HEK293T (cell line): ENCODE measurements around the gene USP3.

Source experiments
- CTCF ChIA-PET: fragments of 350-600 bp; formaldehyde crosslinking; extraction: SDS; loops from one replicate; lab custom pipeline; 2021; ENCODE audit warnings: antibody characterized with exemption, inconsistent platforms; lab: Yijun Ruan, JAX
- POLR2A ChIA-PET: fragments of 350-600 bp; formaldehyde crosslinking; extraction: SDS; loops from one replicate; lab custom pipeline; 2020; ENCODE audit warnings: antibody characterized with exemption, inconsistent platforms; lab: Yijun Ruan, JAX
- DNase-seq: peaks from one replicate; pipeline ENCODE4 v3.0.0; 2012; ENCODE audit warnings: mixed read lengths; ENCODE audit errors: extremely low spot score
- ARNT ChIP-seq: fragments of 450-650 bp; IDR thresholded peaks from 2 replicates; pipeline ENCODE4 v1.6.1; 2017; ENCODE audit warnings: mild to moderate bottlenecking
- BHLHE40 ChIP-seq: fragments of 450-650 bp; IDR thresholded peaks from 2 replicates; pipeline ENCODE4 v1.6.1; 2016; ENCODE audit warnings: mild to moderate bottlenecking, moderate library complexity, borderline replicate concordance
- CTBP1 ChIP-seq: fragments of 450-650 bp; IDR thresholded peaks from 2 replicates; pipeline ENCODE4 v1.6.1; 2016; ENCODE audit warnings: borderline replicate concordance
- ELF4 ChIP-seq: fragments of 450-650 bp; IDR thresholded peaks from 2 replicates; pipeline ENCODE4 v1.6.1; 2017; ENCODE audit warnings: antibody characterized with exemption
- FOXA1 ChIP-seq: fragments of 450-650 bp; IDR thresholded peaks from 2 replicates; pipeline ENCODE4 v1.6.1; 2016; ENCODE audit warnings: mild to moderate bottlenecking
- FOXK2 ChIP-seq: fragments of 450-650 bp; IDR thresholded peaks from 2 replicates; pipeline ENCODE4 v1.6.1; 2016; ENCODE audit warnings: mild to moderate bottlenecking
- FOXM1 ChIP-seq: fragments of 450-650 bp; IDR thresholded peaks from 2 replicates; pipeline ENCODE4 v1.6.1; 2017; ENCODE audit warnings: mild to moderate bottlenecking, borderline replicate concordance
- HDGF ChIP-seq: fragments of 450-650 bp; IDR thresholded peaks from 2 replicates; pipeline ENCODE4 v1.6.1; 2017; ENCODE audit warnings: antibody characterized with exemption, borderline replicate concordance
- L3MBTL2 ChIP-seq: fragments of 450-650 bp; conservative IDR thresholded peaks from 2 replicates; pipeline ENCODE4 v1.6.1; 2016; ENCODE audit warnings: mild to moderate bottlenecking
- LEF1 ChIP-seq: fragments of 450-650 bp; IDR thresholded peaks from 2 replicates; pipeline ENCODE4 v1.6.1; 2017; ENCODE audit warnings: mild to moderate bottlenecking, borderline replicate concordance
- NFRKB ChIP-seq: fragments of 450-650 bp; IDR thresholded peaks from 2 replicates; pipeline ENCODE4 v1.6.1; 2016; ENCODE audit warnings: mild to moderate bottlenecking, moderate library complexity
- SP1 ChIP-seq: fragments of 450-650 bp; IDR thresholded peaks from 2 replicates; pipeline ENCODE4 v1.6.1; 2017
- SUZ12 ChIP-seq: fragments of 450-650 bp; IDR thresholded peaks from 2 replicates; pipeline ENCODE4 v1.6.1; 2016; ENCODE audit warnings: mild to moderate bottlenecking
- TARDBP ChIP-seq: fragments of 450-650 bp; IDR thresholded peaks from 2 replicates; pipeline ENCODE4 v1.6.1; 2016
- ZNF384 ChIP-seq: fragments of 450-650 bp; IDR thresholded peaks from 2 replicates; pipeline ENCODE4 v1.6.1; 2016
- TF ChIP-seq, protein P1 (sequence below): fragments of 450-650 bp; IDR thresholded peaks from 2 replicates; pipeline ENCODE4 v1.6.1; 2016

The USP3 gene

DNA sequence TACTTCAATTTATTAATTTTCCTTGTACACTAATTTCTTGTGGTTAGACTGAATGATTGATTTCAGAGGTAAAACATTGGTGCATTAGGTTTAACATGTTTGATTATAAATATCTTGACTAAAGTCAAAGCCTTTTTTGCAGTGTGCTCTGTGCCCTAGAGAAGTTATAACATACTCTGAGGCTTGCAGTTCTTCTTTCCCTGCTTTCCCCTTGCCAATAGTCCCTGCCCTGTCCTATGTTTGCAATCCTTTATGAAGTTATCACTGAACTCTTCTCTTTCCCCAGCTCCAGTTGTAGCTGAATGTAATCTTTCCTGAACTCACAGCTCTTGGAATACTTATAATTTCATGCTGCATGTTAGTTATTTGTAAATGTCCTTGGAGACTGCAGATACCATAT is 35.6 kb downstream of the USP3 start:
- CTCF ChIA-PET: no interaction called here
- DNase-seq: no peak
- POLR2A ChIA-PET: no interaction called here
- TF ChIP-seq NFRKB: no peak
- no peak for TF ChIP-seq HDGF
- no peak for TF ChIP-seq CTBP1
- no peak for TF ChIP-seq LEF1
- no peak for TF ChIP-seq ARNT
- no peak for TF ChIP-seq TARDBP
- TF ChIP-seq SUZ12: no peak
- no peak for TF ChIP-seq FOXA1
- no peak for TF ChIP-seq ELF4
- no peak for TF ChIP-seq FOXK2
- no peak for TF ChIP-seq SP1
- TF ChIP-seq ZNF384: no peak
- no peak for TF ChIP-seq L3MBTL2
- TF ChIP-seq BHLHE40: no peak
- TF ChIP-seq, protein P1, sequence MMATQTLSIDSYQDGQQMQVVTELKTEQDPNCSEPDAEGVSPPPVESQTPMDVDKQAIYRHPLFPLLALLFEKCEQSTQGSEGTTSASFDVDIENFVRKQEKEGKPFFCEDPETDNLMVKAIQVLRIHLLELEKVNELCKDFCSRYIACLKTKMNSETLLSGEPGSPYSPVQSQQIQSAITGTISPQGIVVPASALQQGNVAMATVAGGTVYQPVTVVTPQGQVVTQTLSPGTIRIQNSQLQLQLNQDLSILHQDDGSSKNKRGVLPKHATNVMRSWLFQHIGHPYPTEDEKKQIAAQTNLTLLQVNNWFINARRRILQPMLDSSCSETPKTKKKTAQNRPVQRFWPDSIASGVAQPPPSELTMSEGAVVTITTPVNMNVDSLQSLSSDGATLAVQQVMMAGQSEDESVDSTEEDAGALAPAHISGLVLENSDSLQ: no peak
- no peak for TF ChIP-seq FOXM1

DNA sequence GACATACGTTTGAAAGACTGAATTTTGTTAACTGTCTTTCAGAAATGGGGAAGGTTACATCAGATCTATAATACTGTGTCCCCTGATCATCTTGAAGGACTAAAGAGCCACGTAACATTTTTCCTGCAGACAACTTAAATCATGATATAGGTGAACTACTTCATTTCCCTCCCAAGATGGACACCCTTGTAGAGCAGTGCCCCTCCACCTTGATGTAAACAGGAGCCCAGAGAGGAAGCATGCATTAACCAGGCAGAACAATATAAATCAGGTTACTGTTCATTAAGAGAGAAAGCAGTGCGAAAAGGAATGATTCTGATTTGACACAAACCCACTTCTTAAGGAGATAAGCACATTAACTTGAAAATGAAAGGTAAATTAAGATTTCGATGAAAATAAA is 36.1 kb downstream of the USP3 start:
- ChIA-PET POLR2A (no interaction called here), CTCF (no interaction called here)
- TF ChIP-seq L3MBTL2 (no peak), SP1 (no peak), ARNT (no peak), LEF1 (no peak), TARDBP (no peak), SUZ12 (no peak), FOXA1 (no peak), FOXK2 (no peak), ZNF384 (no peak), NFRKB (no peak), HDGF (no peak), BHLHE40 (no peak), FOXM1 (no peak), CTBP1 (no peak), ELF4 (no peak)
- TF ChIP-seq, protein P1: no peak
- no peak for DNase-seq

DNA sequence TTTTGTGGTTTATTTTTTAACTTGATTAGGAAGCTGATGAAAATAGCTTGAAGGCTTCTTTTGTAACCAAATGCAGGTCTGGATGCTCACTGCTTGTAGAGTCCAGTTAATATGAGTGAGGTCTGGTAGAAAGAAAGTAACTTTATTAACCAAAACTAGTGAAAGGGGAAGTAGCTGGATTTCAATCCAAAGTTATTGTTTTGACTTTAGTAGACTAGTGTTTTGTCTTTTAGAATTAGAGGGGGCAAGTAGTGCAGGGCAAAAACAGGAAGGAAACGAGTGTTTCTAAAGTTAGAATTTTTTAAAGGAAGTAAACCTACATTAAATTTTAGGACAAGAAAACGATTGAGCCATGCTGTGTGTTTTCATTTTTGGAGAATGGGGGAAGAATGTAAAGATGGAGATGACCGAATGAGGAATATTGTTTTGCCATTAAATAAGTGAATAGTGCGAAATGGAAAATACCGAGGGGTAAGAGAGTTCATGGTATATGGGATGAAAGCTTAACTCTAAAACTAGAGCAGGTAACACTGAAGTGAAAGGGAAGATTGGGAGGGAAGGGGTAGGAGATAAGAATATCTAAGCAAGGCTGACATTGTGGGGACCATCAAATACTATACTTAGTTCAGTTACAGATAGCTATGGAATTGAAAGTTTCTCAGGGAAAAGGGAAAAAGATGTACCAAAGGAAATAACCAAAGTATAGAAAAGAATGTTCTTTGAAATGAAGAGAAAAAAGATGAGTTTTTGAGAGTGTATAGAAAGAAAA is 40.0 kb downstream of the USP3 start:
- CTCF ChIA-PET: interaction anchor here (0.6 kb wide), 1 partner anchor 32 kb away, joined by 4 read pairs; no protein-coding TSS in a partner anchor

DNA sequence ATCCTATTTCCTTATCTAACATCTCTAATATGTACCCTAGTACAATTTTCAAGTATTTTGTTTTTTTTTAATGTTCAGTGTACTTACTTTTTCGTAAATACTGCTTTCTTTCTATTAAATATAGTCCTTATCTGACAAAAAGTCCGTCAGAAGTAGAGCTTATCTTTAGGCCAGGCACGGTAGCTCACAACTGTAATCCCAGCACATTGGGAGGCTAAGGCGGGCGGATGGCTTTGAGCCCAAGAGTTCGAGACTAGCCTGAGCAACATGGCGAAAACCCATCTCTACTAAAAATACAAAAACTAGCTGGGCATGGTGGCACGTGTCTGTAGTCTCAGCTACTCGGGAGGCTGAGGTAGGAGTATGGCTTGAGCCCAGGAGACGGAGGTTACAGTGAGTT is 41.1 kb downstream of the USP3 start:
- no peak for DNase-seq
- TF ChIP-seq LEF1 (no peak), CTBP1 (no peak), ARNT (no peak), L3MBTL2 (no peak), HDGF (no peak), ZNF384 (no peak), NFRKB (no peak), FOXK2 (no peak), SP1 (no peak), BHLHE40 (no peak), ELF4 (no peak), TARDBP (no peak), SUZ12 (no peak), FOXA1 (no peak), FOXM1 (no peak)
- TF ChIP-seq, protein P1: no peak
- ChIA-PET CTCF (interaction anchor here (0.8 kb wide), 1 partner anchor 64 kb away, joined by 4 read pairs; no protein-coding TSS in a partner anchor), POLR2A (no interaction called here)

More for the DNA sequence above, 40.0 kb downstream of the USP3 start:
- TF ChIP-seq FOXK2 (no peak), BHLHE40 (no peak), LEF1 (no peak), FOXM1 (no peak), FOXA1 (no peak), CTBP1 (no peak), ELF4 (no peak), ARNT (no peak)
- DNase-seq: no peak
- POLR2A ChIA-PET: no interaction called here

- CTCF ChIA-PET: interaction anchor here (1.5 kb wide), 1 partner anchor 64 kb away, joined by 3 read pairs; no protein-coding TSS in a partner anchor
- POLR2A ChIA-PET: no interaction called here
- DNase-seq: no peak
- TF ChIP-seq TARDBP (no peak), LEF1 (no peak), NFRKB (no peak), SP1 (no peak), ELF4 (no peak), HDGF (no peak), FOXM1 (no peak), BHLHE40 (no peak), ZNF384 (no peak), SUZ12 (no peak)
- TF ChIP-seq, protein P1: no peak
Observed at GRCh38 chr15:63551400-63551799, 47.0 kb downstream of the USP3 start.
